A549 (cell line): ENCODE measurements around the gene ANTKMT. TPM values are rescaled to one million over a fixed set of nuclear protein-coding genes. Genes with fewer than 3 reads are reported as not detected.

Experiments used
- ATAC-seq, 2 experiments: fragments of 200-7000 bp in 1 of 2; fragments of >200 bp in 1 of 2; cut with Nextera tagmentation in 1 of 2; cut with Tn5 transposase in 1 of 2; 3 replicates each; pipeline versions ENCODE4 v1.8.0 to v1.9.1; 2018 to 2020; ENCODE audit warnings: mild to moderate bottlenecking in 1 of 2, moderate library complexity in 1 of 2
- CTCF ChIA-PET: fragments of 300-600 bp; sonication (Branson Sonifier 250); formaldehyde crosslinking; extraction: SDS; loops from one replicate; lab custom pipeline; 2021; ENCODE audit warnings: antibody characterized with exemption, inconsistent platforms; lab: Yijun Ruan, JAX
- POLR2A ChIA-PET: fragments of 350-600 bp; formaldehyde crosslinking; extraction: SDS; loops from one replicate; lab custom pipeline; 2021; ENCODE audit warnings: antibody characterized with exemption, inconsistent platforms; lab: Yijun Ruan, JAX
- DNase-seq, 2 experiments: peaks; one replicate each; pipeline versions ENCODE4 v3.0.0 to v3.0.0-alpha.2; 2011 to 2016; ENCODE audit warnings: low read depth in 1 of 2, low spot score in 1 of 2
- FAIRE-seq: peaks from 2 replicates; lab custom pipeline; 2011; peaks lifted over from hg19 to GRCh38; lab: Jason Lieb, UNC
- H3K27ac ChIP-seq, 2 experiments: fragments of >200 bp; sonication (Bioruptor Twin); formaldehyde crosslinking; 3 replicates each; pipeline ENCODE4 v1.5.1; 2016 to 2017
- H3K4me1 ChIP-seq: fragments of >200 bp; sonication (Bioruptor Twin); formaldehyde crosslinking; 3 replicates; pipeline ENCODE4 v1.6.1; 2016
- H3K4me2 ChIP-seq: fragments of >200 bp; sonication (Bioruptor Twin); formaldehyde crosslinking; 3 replicates; pipeline ENCODE4 v1.6.1; 2016
- H3K4me3 ChIP-seq: fragments of >200 bp; sonication (Bioruptor Twin); formaldehyde crosslinking; 3 replicates; pipeline ENCODE4 v1.5.1; 2016
- H3K9me3 ChIP-seq: fragments of >200 bp; sonication (Bioruptor Twin); formaldehyde crosslinking; 3 replicates; pipeline ENCODE4 v1.6.1; 2016
- BCL3 ChIP-seq: fragments of >200 bp; sonication (Bioruptor Twin); formaldehyde crosslinking; IDR thresholded peaks from 3 replicates; pipeline ENCODE4 v1.6.1; 2016
- E2F6 ChIP-seq: IDR thresholded peaks from 2 replicates; pipeline ENCODE4 v1.6.1; 2012; ENCODE audit warnings: low read depth, borderline replicate concordance
- EHF ChIP-seq: fragments of 250-450 bp; sonication (Bioruptor Pico); IDR thresholded peaks from 2 replicates; pipeline ENCODE4 v1.5.0; 2020; ENCODE audit warnings: mild to moderate bottlenecking
- HDAC2 ChIP-seq: fragments of 200-600 bp; sonication (generic); IDR thresholded peaks from 2 replicates; pipeline ENCODE4 v1.6.1; 2016
- JUN ChIP-seq, 2 experiments: fragments of >200 bp; sonication (Bioruptor Twin); formaldehyde crosslinking; IDR thresholded peaks; 2 replicates in 1 of 2; 3 replicates in 1 of 2; pipeline ENCODE4 v1.6.1; 2016 to 2017
- JUNB ChIP-seq: fragments of >200 bp; sonication (Bioruptor Twin); formaldehyde crosslinking; IDR thresholded peaks from 2 replicates; pipeline ENCODE4 v1.6.1; 2016
- MAX ChIP-seq: IDR thresholded peaks from 2 replicates; pipeline ENCODE4 v1.6.1; 2012
- MYC ChIP-seq: IDR thresholded peaks from 2 replicates; pipeline ENCODE4 v1.6.1; 2012; ENCODE audit warnings: mild to moderate bottlenecking, inconsistent platforms, low read length, improper control_type of control experiment, borderline replicate concordance
- PBX3 ChIP-seq: IDR thresholded peaks from 2 replicates; pipeline ENCODE4 v1.6.1; 2012
- PHF8 ChIP-seq: fragments of 200-600 bp; sonication (generic); IDR thresholded peaks from 2 replicates; pipeline ENCODE4 v1.6.1; 2016; ENCODE audit warnings: low read depth, mild to moderate bottlenecking, antibody characterized with exemption, moderate library complexity, borderline replicate concordance
- POLR2A ChIP-seq: IDR thresholded peaks from 2 replicates; pipeline ENCODE4 v1.6.1; 2012; ENCODE audit warnings: mild to moderate bottlenecking, low read length
- REST ChIP-seq: fragments of 200-600 bp; sonication (generic); IDR thresholded peaks from 2 replicates; pipeline ENCODE4 v1.6.1; 2016; ENCODE audit warnings: antibody characterized with exemption, mild to moderate bottlenecking, moderate library complexity
- RNF2 ChIP-seq: fragments of 200-600 bp; sonication (generic); IDR thresholded peaks from 2 replicates; pipeline ENCODE4 v1.6.1; 2016; ENCODE audit warnings: low read depth, mild to moderate bottlenecking, antibody characterized with exemption, moderate library complexity, borderline replicate concordance
- TP53 ChIP-seq: fragments of 250-450 bp; sonication (Bioruptor Pico); IDR thresholded peaks from 2 replicates; pipeline ENCODE4 v1.5.0; 2021; ENCODE audit warnings: mild to moderate bottlenecking, moderate library complexity
- ZFP36 ChIP-seq: fragments of 450-650 bp; IDR thresholded peaks from 2 replicates; pipeline ENCODE4 v1.6.1; 2014; ENCODE audit warnings: borderline replicate concordance; ENCODE audit not compliant: partially characterized antibody
- WGBS: methylation state at CpG from one replicate; pipeline ENCODE4 v1.1.6; 2017; ENCODE audit errors: missing lambda C conversion rate; 5-methylcytosine and 5-hydroxymethylcytosine counted together
- polyA plus RNA-seq, 4 experiments: library from polyadenylated mRNA; depleted of rRNA in 3 of 4; stranded (reverse); fragments of >200 nt; fragmentation: RNase III in 1 of 4; extraction: RNeasy Plus Mini Kit Qiagen cat#74134 plus additional on column Dnase treatment in 1 of 4; gene quantifications; 2 replicates in 3 of 4; 3 replicates in 1 of 4; pipeline ENCODE4 v1.2.3, GENCODE V29; 2011 to 2017

Gene ANTKMT
- polyA plus RNA-seq, 2 of the 4 experiments (the other 2 are of a cell fraction) = 11.9 to 55.8 TPM

GRCh38 chr16:679814-680624 lies 40.9 kb upstream of the ANTKMT start, which contains the start of gene STUB1:
STUB1 (plus strand) TSS chr16:680410; CDS start chr16:680526, 116 bp downstream.
- Histone ChIP-seq H3K9me3 (no peaks in the 10 kb centered on the region), H3K27ac (peak within 1 kb of the TSS; percentile 84 to 97), H3K4me3 (peak within 1 kb of the TSS; percentile 74), H3K4me2 (peak within 1 kb of the TSS; percentile 93), H3K4me1 (peaks cover 45% of the 10 kb centered on the region)
- 0% methylated on average over 9 of the region's 91 CpGs for WGBS
- ChIA-PET POLR2A (interaction anchor here (0.6 to 2.0 kb wide), 6 partner anchors 10 to 53 kb away, joined by 3 to 12 read pairs (median 6); partner anchors contain the start of genes ANTKMT and WDR24), CTCF (interaction anchor here (0.7 to 2.9 kb wide), 8 partner anchors 12 to 106 kb away, joined by 3 to 17 read pairs (median 4); partner anchors contain the start of gene RHOT2)
- DNase-seq = peak in 1 of 2 experiments; percentile 91
- no peak for FAIRE-seq
- TF ChIP-seq JUN (IDR thresholded peaks at IDR 0.05) (peak; percentile 84), MYC (0 out of 2 replicates have a peak, but pooled peaks have one; percentile 27), ZFP36 (no peak), JUNB (no peak), MAX (peak; percentile 65; the same call in 1 of the 2 replicates), E2F6 (peak; percentile 59), EHF (CRISPR knock-in tag) (no peak), POLR2A (peak; percentile 48), TP53 (CRISPR knock-in tag) (peak; percentile 54; the same call in 1 of the 2 replicates), BCL3 (peak; percentile 70; the same call in 2 of the 3 replicates), PHF8 (peak; percentile 40; the same call in 1 of the 2 replicates)
- peak; percentile 20 to 51 for ATAC-seq

- POLR2A ChIA-PET = interaction anchor here (0.7 to 2.0 kb wide), 4 partner anchors 9 to 53 kb away, joined by 3 to 12 read pairs (median 5); partner anchors contain the start of genes ANTKMT and WDR24
- TF ChIP-seq REST = no peak
- no peak for TF ChIP-seq HDAC2
- peak; percentile 1; the same call in 1 of the 2 replicates for TF ChIP-seq POLR2A
- TF ChIP-seq RNF2 = 0 out of 2 replicates have a peak, but pooled peaks have one; percentile 21
- TF ChIP-seq PBX3 = no peak
- TF ChIP-seq JUN (IDR thresholded peaks at IDR 0.05) = peak in 1 of 2 experiments; percentile 13; a peak in 1 of 5 replicates
- TF ChIP-seq, all 56 proteins: peak for 3
- peak overlapping the region; percentile 74 for H3K4me3 ChIP-seq
- peak overlapping the region; percentile 93 for H3K4me2 ChIP-seq
- 0% methylated on average over 1 of the region's 38 CpGs for WGBS
- CTCF ChIA-PET = interaction anchor here (0.7 to 2.9 kb wide), 8 partner anchors 13 to 105 kb away, joined by 3 to 15 read pairs (median 4); partner anchors contain the start of gene RHOT2
- H3K9me3 ChIP-seq = no peaks in the 10 kb centered on the region
- no peak for ATAC-seq
- DNase-seq = no peak
- peak overlapping the region; percentile 84 to 97 for H3K27ac ChIP-seq
- no peak for FAIRE-seq
- H3K4me1 ChIP-seq = peaks cover 41% of the 10 kb centered on the region
Measured at GRCh38 chr16:680625-680945, 40.4 kb upstream of the ANTKMT start.
